Gastroesophageal sphincter (tissue), 4 donors: ENCODE data around the gene MXRA5. TPM values are rescaled to one million over a fixed set of nuclear protein-coding genes. Genes with fewer than 3 reads are reported as not detected.
"Not testable (repeated sequence)": the region's sequence is repeated elsewhere in the genome, so short reads cannot be mapped to it uniquely, and the experiment has no call there.

Experiments
- ATAC-seq: fragments of 150-250 bp; one replicate; pipeline ENCODE4 v1.9.1; 2016; ENCODE audit warnings: mild to moderate bottlenecking, moderate library complexity
- H3K27ac ChIP-seq, 4 donors: fragments of 200-600 bp; sonication (generic) in 3 of 4; 1 replicate in 3 of 4; 2 replicates in 1 of 4; pipeline ENCODE4 v1.5.1; 2016 to 2019
- H3K27me3 ChIP-seq: fragments of 200-600 bp; sonication (generic); one replicate; pipeline ENCODE4 v1.5.1; 2019
- H3K36me3 ChIP-seq, 2 donors: fragments of 200-600 bp; sonication (generic); one replicate each; pipeline ENCODE4 v1.5.1; 2019; ENCODE audit warnings: control low read depth in 1 of 2
- H3K4me1 ChIP-seq, 3 donors: fragments of 200-600 bp; sonication (generic); 1 replicate in 2 of 3; 2 replicates in 1 of 3; pipeline ENCODE4 v1.5.1; 2016 to 2019; ENCODE audit warnings: control low read depth in 2 of 3
- H3K4me3 ChIP-seq, 2 donors: fragments of 200-600 bp; sonication (generic); one replicate each; pipeline ENCODE4 v1.5.1; 2019; ENCODE audit warnings: mild to moderate bottlenecking in 1 of 2, moderate library complexity in 1 of 2
- H3K9me3 ChIP-seq, 3 donors: fragments of 200-600 bp; sonication (generic); one replicate each; pipeline ENCODE4 v1.5.1; 2017 to 2019; ENCODE audit warnings: control low read depth in 2 of 3
- CTCF ChIP-seq, 4 experiments: fragments of 200-600 bp in 2 of 4; fragments of 450-650 bp in 2 of 4; sonication (generic) in 1 of 4; IDR thresholded peaks; one replicate each; pipeline ENCODE4 v1.5.1; 2017 to 2019; ENCODE audit warnings: antibody characterized with exemption in 4 of 4, mild to moderate bottlenecking in 2 of 4, moderate library complexity in 2 of 4
- EP300 ChIP-seq: sonication (generic); formaldehyde crosslinking; IDR thresholded peaks from one replicate; pipeline ENCODE4 v1.6.1; 2017; ENCODE audit warnings: antibody characterized with exemption, mild to moderate bottlenecking
- POLR2A ChIP-seq, 2 donors: fragments of 450-650 bp; IDR thresholded peaks; one replicate each; pipeline ENCODE4 v1.6.1; 2017; ENCODE audit warnings: antibody characterized with exemption in 2 of 2, mild to moderate bottlenecking in 2 of 2, moderate library complexity in 1 of 2
- POLR2AphosphoS5 ChIP-seq: sonication (generic); formaldehyde crosslinking; IDR thresholded peaks from one replicate; pipeline ENCODE4 v1.6.1; 2017; ENCODE audit warnings: antibody characterized with exemption
- WGBS, 2 donors: methylation state at CpG; one replicate each; pipeline ENCODE4 v1.1.5; 2018; ENCODE audit warnings: low coverage in 1 of 2; 5-methylcytosine and 5-hydroxymethylcytosine counted together
- total RNA-seq, 4 donors: library from RNA; depleted of rRNA; stranded (reverse); fragments of >200 nt; gene quantifications; one replicate each; pipeline ENCODE4 v1.1.0, GENCODE V29; 2016

Gene MXRA5
- total RNA-seq, 4 donors from 2014 or later: 0.62 to 3.9 (median 2.3) TPM

- ATAC-seq: no peak
- WGBS, 2 donors: 63 to 67% methylated on average over 1 of the region's 1 CpG
- Histone ChIP-seq H3K4me1 (no peaks in the 10 kb centered on the region), H3K27me3 (no peaks in the 10 kb centered on the region), H3K4me3 (no peak overlapping the region), H3K27ac (no peak overlapping the region), H3K36me3 (no peaks in the 10 kb centered on the region), H3K9me3 (no peaks in the 10 kb centered on the region)
- TF ChIP-seq CTCF (IDR thresholded peaks at IDR 0.05) (no peak), POLR2AphosphoS5 (no peak), EP300 (no peak), POLR2A (IDR thresholded peaks at IDR 0.05) (no peak)
Measured at GRCh38 chrX:3280706-3281105, 65.7 kb downstream of the MXRA5 start.

- H3K4me3 ChIP-seq, ATAC-seq, H3K36me3 ChIP-seq, H3K4me1 ChIP-seq, H3K9me3 ChIP-seq, H3K27me3 ChIP-seq, H3K27ac ChIP-seq: not testable (repeated sequence)
- 90 to 100% methylated on average over 1 of the region's 1 CpG for WGBS, 2 donors
Measured at GRCh38 chrX:3273668-3274067, 72.8 kb downstream of the MXRA5 start.

- no peak for ATAC-seq
- Histone ChIP-seq H3K36me3 (no peaks in the 10 kb centered on the region), H3K27ac (no peak overlapping the region), H3K4me1 (no peaks in the 10 kb centered on the region), H3K4me3 (no peak overlapping the region), H3K27me3 (no peaks in the 10 kb centered on the region), H3K9me3 (no peaks in the 10 kb centered on the region)
- WGBS, 2 donors: 13 to 17% methylated on average over 3 to 6 of the region's 6 CpGs
- TF ChIP-seq EP300: no peak
- no peak for TF ChIP-seq POLR2A (IDR thresholded peaks at IDR 0.05)
- no peak for TF ChIP-seq CTCF (IDR thresholded peaks at IDR 0.05)
- no peak for TF ChIP-seq POLR2AphosphoS5
Measured at GRCh38 chrX:3271834-3272186, 74.6 kb downstream of the MXRA5 start.

GRCh38 chrX:3271183-3271833 lies 75.1 kb downstream of the MXRA5 start:
- 0 to 18% methylated on average over 2 to 10 of the region's 12 CpGs for WGBS, 2 donors
- H3K27me3 ChIP-seq: no peaks in the 10 kb centered on the region
- no peak overlapping the region for H3K27ac ChIP-seq
- H3K36me3 ChIP-seq: no peaks in the 10 kb centered on the region
- no peak for TF ChIP-seq CTCF (IDR thresholded peaks at IDR 0.05)
- no peak for TF ChIP-seq POLR2A (IDR thresholded peaks at IDR 0.05)
- no peak for TF ChIP-seq POLR2AphosphoS5
- no peak for TF ChIP-seq EP300
- no peaks in the 10 kb centered on the region for H3K9me3 ChIP-seq
- H3K4me3 ChIP-seq: no peak overlapping the region
- no peaks in the 10 kb centered on the region for H3K4me1 ChIP-seq
- no peak for ATAC-seq

- WGBS, 2 donors: 28 to 41% methylated on average over 3 of the region's 3 CpGs
- ATAC-seq: no peak
- H3K36me3 ChIP-seq: no peaks in the 10 kb centered on the region
- no peak for TF ChIP-seq POLR2AphosphoS5
- TF ChIP-seq EP300: no peak
- TF ChIP-seq POLR2A (IDR thresholded peaks at IDR 0.05): no peak
- no peak for TF ChIP-seq CTCF (IDR thresholded peaks at IDR 0.05)
- H3K4me3 ChIP-seq: no peak overlapping the region
- H3K9me3 ChIP-seq: no peaks in the 10 kb centered on the region
- H3K27me3 ChIP-seq: no peaks in the 10 kb centered on the region
- no peaks in the 10 kb centered on the region for H3K4me1 ChIP-seq
- H3K27ac ChIP-seq: no peak overlapping the region
Measured at GRCh38 chrX:3268829-3269228, 77.6 kb downstream of the MXRA5 start.
